Memory B cell (primary cell): Measurements from ENCODE around the gene DSTN.

Experiments used
- ATAC-seq: fragments of 150-1000 bp; cut with Tn5 transposase; 2 replicates; pipeline ENCODE4 v1.10.0; 2021; ENCODE audit warnings: low read depth, mild to moderate bottlenecking, moderate library complexity
- DNase-seq, 2 donors: peaks; one replicate each; pipeline ENCODE4 v3.0.0; 2022; ENCODE audit warnings: low spot score in 2 of 2
- H3K27ac Mint-ChIP-seq: one replicate; pipeline ENCODE4 v1.8.0; 2022; ENCODE audit warnings: mild to moderate bottlenecking, moderate library complexity, mixed read lengths
- H3K27me3 Mint-ChIP-seq: one replicate; pipeline ENCODE4 v1.8.0; 2022; ENCODE audit warnings: mixed read lengths
- H3K36me3 Mint-ChIP-seq: one replicate; pipeline ENCODE4 v1.8.0; 2022; ENCODE audit warnings: mild to moderate bottlenecking, mixed read lengths
- H3K4me1 Mint-ChIP-seq: one replicate; pipeline ENCODE4 v1.8.0; 2022; ENCODE audit warnings: mixed read lengths
- H3K4me3 Mint-ChIP-seq: one replicate; pipeline ENCODE4 v1.8.0; 2022; ENCODE audit warnings: mild to moderate bottlenecking, moderate library complexity, mixed read lengths
- H3K9me3 Mint-ChIP-seq: one replicate; pipeline ENCODE4 v1.8.0; 2022; ENCODE audit warnings: mixed read lengths

Gene DSTN

DNA sequence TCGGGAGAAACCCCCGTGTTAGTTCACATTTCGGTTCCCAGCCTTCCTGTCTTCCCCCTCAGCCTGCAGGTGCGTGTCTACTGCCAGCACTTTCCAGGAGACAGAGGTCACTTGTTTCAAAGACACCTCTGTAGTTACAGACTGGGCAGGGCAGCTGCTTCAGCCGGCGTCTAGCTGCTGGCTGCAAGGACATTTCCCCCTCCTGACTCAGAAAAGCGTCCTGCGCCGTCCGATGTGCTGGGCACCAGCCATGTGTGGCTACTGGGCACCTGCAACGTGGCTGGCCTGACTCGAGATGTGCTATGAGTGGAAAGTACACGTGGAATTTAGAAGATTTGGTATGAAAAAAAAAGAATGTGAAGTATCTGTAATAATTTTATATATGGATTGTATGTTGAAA is 74.6 kb downstream of the DSTN start:
- DNase-seq (no peak), ATAC-seq (no peak)
- Mint-ChIP-seq H3K4me1 (no peaks in the 10 kb centered on the region), H3K9me3 (no peaks in the 10 kb centered on the region), H3K27me3 (no peaks in the 10 kb centered on the region), H3K27ac (no peak overlapping the region), H3K4me3 (no peak overlapping the region), H3K36me3 (peaks cover 5% of the 10 kb centered on the region)

DNA sequence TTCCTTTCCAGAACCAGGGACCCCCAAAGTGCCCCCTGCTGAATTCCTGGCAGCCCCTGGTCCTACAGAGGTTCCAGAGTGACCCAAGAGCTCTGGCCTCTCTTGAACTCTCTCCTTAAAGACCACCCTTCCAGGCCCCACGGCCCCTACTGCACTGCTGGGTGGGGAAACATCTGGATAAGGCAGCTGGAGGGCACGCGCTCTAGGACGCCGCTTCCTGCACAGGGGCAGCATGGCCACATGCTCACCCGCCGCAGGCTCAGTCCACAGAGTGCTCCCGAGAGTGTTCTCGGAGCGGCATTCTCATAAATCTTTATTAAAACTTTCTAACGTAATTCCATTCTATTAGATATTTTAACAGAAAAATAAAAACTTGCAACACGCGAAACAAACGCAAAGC is 75.1 kb downstream of the DSTN start:
- no peak for ATAC-seq
- H3K9me3 Mint-ChIP-seq, result no peaks in the 10 kb centered on the region
- H3K27ac Mint-ChIP-seq, result no peak overlapping the region
- peaks cover 5% of the 10 kb centered on the region for H3K36me3 Mint-ChIP-seq
- no peak overlapping the region for H3K4me3 Mint-ChIP-seq
- no peaks in the 10 kb centered on the region for H3K27me3 Mint-ChIP-seq
- H3K4me1 Mint-ChIP-seq, result no peaks in the 10 kb centered on the region
- DNase-seq, result no peak

- H3K9me3 Mint-ChIP-seq, result no peaks in the 10 kb centered on the region
- ATAC-seq, result no peak
- DNase-seq, result no peak
- no peak overlapping the region for H3K4me3 Mint-ChIP-seq
- H3K36me3 Mint-ChIP-seq, result peaks cover 2% of the 10 kb centered on the region
- no peaks in the 10 kb centered on the region for H3K27me3 Mint-ChIP-seq
- no peak overlapping the region for H3K27ac Mint-ChIP-seq
- no peaks in the 10 kb centered on the region for H3K4me1 Mint-ChIP-seq
Measured at GRCh38 chr20:17645546-17646208, 75.8 kb downstream of the DSTN start.

GRCh38 chr20:17646209-17646960 is 76.5 kb downstream of the DSTN start:
- no peaks in the 10 kb centered on the region for H3K9me3 Mint-ChIP-seq
- H3K27me3 Mint-ChIP-seq, result no peaks in the 10 kb centered on the region
- H3K4me3 Mint-ChIP-seq, result no peak overlapping the region
- peaks cover 2% of the 10 kb centered on the region for H3K36me3 Mint-ChIP-seq
- ATAC-seq (no peak), DNase-seq (no peak)
- H3K4me1 Mint-ChIP-seq, result no peaks in the 10 kb centered on the region
- no peak overlapping the region for H3K27ac Mint-ChIP-seq

GRCh38 chr20:17646961-17647301 is 77.1 kb downstream of the DSTN start:
- no peak for ATAC-seq
- H3K4me1 Mint-ChIP-seq, result no peaks in the 10 kb centered on the region

DNA sequence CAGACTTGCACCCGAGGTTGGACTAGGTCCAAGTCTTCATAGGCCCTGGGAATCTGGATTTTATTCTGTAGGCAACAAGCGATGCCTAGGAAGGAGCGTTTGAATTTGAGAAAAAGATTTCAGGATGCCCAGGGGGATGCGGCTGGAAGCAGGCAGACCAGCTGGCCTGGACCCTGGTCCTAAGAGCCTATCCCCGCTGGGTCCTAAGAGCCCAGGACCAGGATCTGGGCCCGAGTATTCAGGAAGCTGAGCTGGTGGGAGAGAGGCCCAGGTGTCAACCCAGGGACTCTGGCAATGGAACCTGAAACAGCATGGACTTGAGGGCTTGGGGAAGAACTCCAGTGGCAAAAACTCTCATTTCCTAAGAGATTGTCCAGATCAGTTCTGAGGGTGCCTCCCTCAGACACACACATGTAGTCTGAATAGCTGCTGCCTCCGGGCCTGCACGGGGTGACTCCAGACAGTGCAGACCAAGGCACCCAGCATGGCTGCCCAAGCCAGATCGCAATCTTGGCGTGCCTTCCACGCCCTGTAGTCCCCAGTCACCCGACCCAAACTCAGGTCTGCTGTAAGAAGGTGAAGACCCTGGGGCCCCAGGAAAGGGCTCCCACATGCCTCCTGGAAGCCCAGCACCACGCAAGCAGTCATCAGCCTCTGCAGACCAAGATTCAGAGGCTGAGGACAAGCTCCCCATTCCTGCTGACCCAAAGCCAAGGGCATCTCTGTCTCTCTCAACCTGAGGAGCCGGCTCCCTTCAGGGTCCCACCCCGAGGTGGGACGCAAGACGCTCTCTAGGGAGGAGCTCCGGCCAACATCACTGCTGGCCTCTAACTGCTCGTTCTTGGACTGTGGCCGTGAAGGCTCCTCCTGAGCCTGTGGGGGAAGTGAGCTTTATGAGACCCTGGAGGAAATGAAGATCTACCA is 77.8 kb downstream of the DSTN start:
- Mint-ChIP-seq H3K36me3 (no peaks in the 10 kb centered on the region), H3K9me3 (no peaks in the 10 kb centered on the region), H3K27me3 (no peaks in the 10 kb centered on the region), H3K4me1 (no peaks in the 10 kb centered on the region), H3K4me3 (no peak overlapping the region), H3K27ac (peak overlapping the region; percentile 58)
- no peak for DNase-seq
- no peak for ATAC-seq

More at GRCh38 chr20:17646961-17647301, 77.1 kb downstream of the DSTN start:
- H3K27ac Mint-ChIP-seq, result no peak overlapping the region
- DNase-seq, result no peak
- no peaks in the 10 kb centered on the region for H3K27me3 Mint-ChIP-seq
- peaks cover 2% of the 10 kb centered on the region for H3K36me3 Mint-ChIP-seq
- no peak overlapping the region for H3K4me3 Mint-ChIP-seq
- no peaks in the 10 kb centered on the region for H3K9me3 Mint-ChIP-seq

GRCh38 chr20:17648315-17648646 is 78.4 kb downstream of the DSTN start:
- no peak for ATAC-seq
- DNase-seq, result no peak
- Mint-ChIP-seq H3K36me3 (no peaks in the 10 kb centered on the region), H3K27me3 (no peaks in the 10 kb centered on the region), H3K27ac (peak overlapping the region; percentile 58), H3K4me3 (no peak overlapping the region), H3K4me1 (no peaks in the 10 kb centered on the region), H3K9me3 (no peaks in the 10 kb centered on the region)

DNA sequence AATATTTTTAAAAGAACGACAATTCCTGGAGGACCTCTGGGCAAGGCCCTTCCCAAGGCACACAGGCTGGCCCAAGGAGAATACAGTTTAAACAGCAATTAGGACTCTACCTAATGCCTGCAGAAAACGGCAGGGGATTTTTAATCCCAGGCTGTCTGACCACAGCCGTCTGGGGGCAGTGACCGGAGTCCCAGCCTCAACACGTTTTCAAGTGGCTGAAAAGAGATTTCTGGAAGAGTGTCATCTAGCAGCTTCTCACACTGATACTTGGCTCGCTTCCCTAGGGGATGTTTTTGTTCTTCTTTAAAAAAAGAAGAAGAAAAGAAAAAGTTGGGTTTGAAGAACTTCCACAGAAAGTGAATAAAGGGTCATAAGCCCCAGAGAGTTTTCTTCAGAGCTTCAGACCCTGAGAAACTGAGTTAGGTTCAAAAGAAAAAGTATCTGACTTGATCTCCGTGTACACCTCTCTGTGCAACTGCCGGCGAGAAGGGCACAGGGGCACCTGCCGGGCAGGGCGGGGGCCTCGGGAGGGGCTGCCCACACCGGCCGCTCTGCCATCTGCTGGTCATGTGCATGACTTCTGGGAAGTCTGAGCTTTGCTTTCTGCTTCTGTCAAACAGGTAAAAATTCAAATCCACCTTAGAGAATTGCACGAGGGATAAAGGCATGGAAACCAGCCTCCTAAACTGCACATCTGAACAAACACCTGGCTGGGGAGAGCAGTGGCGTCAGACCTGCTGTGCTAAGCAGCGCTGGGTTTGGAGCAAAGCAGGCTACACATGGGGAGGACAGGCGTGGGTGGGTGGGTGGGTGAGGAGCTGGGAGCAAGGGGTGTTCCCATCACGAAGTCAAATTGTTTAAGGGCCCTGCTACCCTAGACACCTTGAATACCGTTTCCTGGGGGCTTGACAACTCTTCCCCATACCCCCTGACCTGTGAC is 79.2 kb downstream of the DSTN start:
- Mint-ChIP-seq H3K36me3 (no peaks in the 10 kb centered on the region), H3K9me3 (no peaks in the 10 kb centered on the region), H3K27ac (no peak overlapping the region), H3K4me1 (no peaks in the 10 kb centered on the region), H3K4me3 (no peak overlapping the region), H3K27me3 (no peaks in the 10 kb centered on the region)
- ATAC-seq (peak; percentile 84), DNase-seq (peak in 1 of 2 donors; percentile 25)

DNA sequence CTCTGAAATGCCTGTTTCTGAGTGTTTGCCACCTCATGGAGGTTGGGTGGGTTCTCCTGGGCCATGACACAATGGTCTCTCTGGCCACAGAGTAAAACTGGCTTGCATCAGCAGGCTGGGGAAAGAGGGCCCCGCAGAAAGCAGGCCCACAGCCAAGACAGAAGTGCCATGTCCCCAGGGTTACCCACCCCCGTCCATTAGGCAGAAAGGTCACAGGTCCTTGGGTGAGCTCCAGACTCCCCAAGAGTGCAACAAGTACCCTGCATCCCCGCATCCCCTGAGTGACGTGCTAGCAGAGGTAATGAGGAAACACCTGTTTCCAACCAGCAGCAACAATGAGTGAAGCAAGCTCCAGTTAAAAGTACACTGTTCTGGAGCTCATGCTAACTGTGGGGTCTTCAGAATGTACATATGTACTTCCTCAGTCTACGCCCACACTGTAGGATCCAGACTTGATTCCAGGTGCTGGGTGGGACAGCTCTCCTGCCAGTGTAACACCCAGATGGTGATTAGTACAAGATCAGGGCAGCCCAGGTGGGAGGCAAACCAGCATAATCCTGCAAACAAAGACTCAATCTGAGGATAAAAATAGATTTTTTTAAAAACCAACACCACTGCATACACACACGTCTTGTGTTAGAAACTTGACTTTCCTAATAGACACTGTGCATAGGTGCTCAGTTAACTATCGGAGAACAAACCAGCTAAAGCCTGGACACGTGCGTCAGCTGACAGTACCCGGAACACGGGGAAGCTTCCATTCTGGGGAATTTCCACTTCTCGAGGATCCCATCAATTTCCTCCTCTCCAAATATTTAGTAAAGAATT is 80.6 kb downstream of the DSTN start:
- Mint-ChIP-seq H3K4me3 (no peak overlapping the region), H3K27ac (no peak overlapping the region), H3K27me3 (no peaks in the 10 kb centered on the region), H3K4me1 (no peaks in the 10 kb centered on the region), H3K36me3 (no peaks in the 10 kb centered on the region), H3K9me3 (no peaks in the 10 kb centered on the region)
- no peak for DNase-seq
- no peak for ATAC-seq

DNA sequence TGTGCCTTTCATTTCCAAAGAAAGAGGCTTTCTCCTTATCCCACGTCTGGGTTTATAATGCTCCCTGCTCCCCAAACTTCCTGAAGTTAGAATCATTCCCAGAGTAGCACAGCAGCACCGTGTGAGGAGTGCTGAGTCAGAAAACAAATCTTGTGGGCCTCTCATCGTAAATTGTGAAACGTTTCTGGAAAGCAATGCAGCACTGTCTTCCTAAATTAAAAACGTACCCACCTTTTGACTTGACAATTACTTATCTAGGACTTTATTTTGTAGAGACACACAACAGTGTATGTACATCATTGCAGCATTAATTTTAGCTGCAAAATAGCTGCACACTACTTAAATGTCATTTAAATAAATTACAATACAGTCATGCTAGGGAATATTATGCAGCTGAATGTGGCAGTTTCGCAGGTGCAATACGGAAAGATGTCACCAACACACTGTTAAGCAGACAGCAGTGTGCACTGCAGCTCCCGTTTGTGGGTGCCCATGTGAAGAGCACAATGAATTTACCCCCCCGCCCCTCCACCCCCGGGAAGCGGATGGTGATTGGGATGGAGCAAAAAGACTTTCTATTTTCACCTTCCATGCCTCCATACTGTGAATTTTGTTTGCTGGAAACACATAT is 81.4 kb downstream of the DSTN start:
- no peak overlapping the region for H3K4me3 Mint-ChIP-seq
- ATAC-seq (no peak), DNase-seq (no peak)
- H3K9me3 Mint-ChIP-seq, result no peaks in the 10 kb centered on the region
- no peaks in the 10 kb centered on the region for H3K27me3 Mint-ChIP-seq
- no peaks in the 10 kb centered on the region for H3K36me3 Mint-ChIP-seq
- no peaks in the 10 kb centered on the region for H3K4me1 Mint-ChIP-seq
- H3K27ac Mint-ChIP-seq, result no peak overlapping the region

- no peaks in the 10 kb centered on the region for H3K36me3 Mint-ChIP-seq
Measured at GRCh38 chr20:17651760-17652388, 82.0 kb downstream of the DSTN start.

DNA sequence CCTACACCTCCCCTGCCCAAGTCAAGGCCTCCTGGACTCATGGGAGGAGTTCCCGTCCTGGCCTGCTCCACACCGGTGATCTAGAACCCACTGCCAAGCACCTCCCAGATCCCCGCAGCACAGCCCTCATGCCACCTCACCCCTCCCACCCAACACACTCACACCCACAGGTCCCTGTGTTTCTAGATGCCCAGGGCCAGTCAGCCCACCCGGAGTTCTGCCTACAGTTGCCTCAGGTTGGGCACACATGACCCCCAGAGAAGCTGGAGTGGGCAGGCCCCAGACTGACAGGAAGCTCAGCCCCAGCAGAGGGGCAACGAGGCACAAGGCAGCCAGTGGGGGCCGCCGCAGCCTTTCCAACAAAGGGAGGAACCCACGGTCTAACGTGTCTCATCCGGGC is 82.5 kb downstream of the DSTN start:
- no peak for DNase-seq
- H3K27ac Mint-ChIP-seq, result no peak overlapping the region
- H3K36me3 Mint-ChIP-seq, result no peaks in the 10 kb centered on the region
- no peaks in the 10 kb centered on the region for H3K9me3 Mint-ChIP-seq
- no peak for ATAC-seq
- no peaks in the 10 kb centered on the region for H3K27me3 Mint-ChIP-seq
- no peaks in the 10 kb centered on the region for H3K4me1 Mint-ChIP-seq
- no peak overlapping the region for H3K4me3 Mint-ChIP-seq

More at GRCh38 chr20:17651760-17652388, 82.0 kb downstream of the DSTN start:
- Mint-ChIP-seq H3K27me3 (no peaks in the 10 kb centered on the region), H3K9me3 (no peaks in the 10 kb centered on the region), H3K4me1 (no peaks in the 10 kb centered on the region), H3K4me3 (no peak overlapping the region), H3K27ac (no peak overlapping the region)
- DNase-seq, result no peak
- no peak for ATAC-seq
